Stimulated activated CD8-positive, alpha-beta memory T cell treated with anti-CD3 and anti-CD28 coated beads, Interleukin-7, amount 100 ng/mL, for 48 hours (primary cell): ENCODE data around the gene MN1.

Source experiments
- DNase-seq, 2 donors: peaks; one replicate each; pipeline ENCODE4 v3.0.0-alpha.2; 2020; ENCODE audit warnings: low read depth in 1 of 2; ENCODE audit errors: extremely low read depth in 1 of 2

The MN1 gene

GRCh38 chr22:27765706-27766291 lies 35.8 kb downstream of the MN1 start:
- DNase-seq = no peak

- no peak for DNase-seq
Measured at GRCh38 chr22:27764722-27765236, 36.8 kb downstream of the MN1 start.

GRCh38 chr22:27761665-27762064 lies 39.9 kb downstream of the MN1 start:
- DNase-seq = no peak

- no peak for DNase-seq
Measured at GRCh38 chr22:27761000-27761399, 40.6 kb downstream of the MN1 start.

- DNase-seq = no peak
Measured at GRCh38 chr22:27760474-27760873, 41.1 kb downstream of the MN1 start.

- DNase-seq = no peak
Measured at GRCh38 chr22:27757928-27758525, 43.5 kb downstream of the MN1 start.

GRCh38 chr22:27756212-27756660 lies 45.3 kb downstream of the MN1 start:
- no peak for DNase-seq

- DNase-seq = no peak
Measured at GRCh38 chr22:27755521-27756211, 45.9 kb downstream of the MN1 start.

GRCh38 chr22:27754888-27755480 lies 46.6 kb downstream of the MN1 start:
- DNase-seq = no peak

- DNase-seq = no peak
Measured at GRCh38 chr22:27754247-27754887, 47.2 kb downstream of the MN1 start.

GRCh38 chr22:27752771-27753170 lies 48.8 kb downstream of the MN1 start:
- DNase-seq = no peak

- DNase-seq = no peak
Measured at GRCh38 chr22:27752141-27752540, 49.4 kb downstream of the MN1 start.

- no peak for DNase-seq
Measured at GRCh38 chr22:27751277-27752070, 50.1 kb downstream of the MN1 start.

GRCh38 chr22:27750584-27751265 lies 50.8 kb downstream of the MN1 start:
- no peak for DNase-seq

- no peak for DNase-seq
Measured at GRCh38 chr22:27749597-27750225, 51.8 kb downstream of the MN1 start.

- DNase-seq = no peak
Measured at GRCh38 chr22:27748751-27749191, 52.8 kb downstream of the MN1 start.

- DNase-seq = no peak
Measured at GRCh38 chr22:27748349-27748748, 53.2 kb downstream of the MN1 start.

GRCh38 chr22:27747396-27748221 lies 53.9 kb downstream of the MN1 start:
- no peak for DNase-seq
